ENCODE measurements around the gene PKD1. TPM values are rescaled to one million over a fixed set of nuclear protein-coding genes. Genes with fewer than 3 reads are reported as not detected.
A peak's percentile ranks its signal among the peaks of the same experiment; 100 is the strongest.

Gene PKD1
- total RNA-seq, 1 experiment from 2014 or later, result 137 TPM

DNA sequence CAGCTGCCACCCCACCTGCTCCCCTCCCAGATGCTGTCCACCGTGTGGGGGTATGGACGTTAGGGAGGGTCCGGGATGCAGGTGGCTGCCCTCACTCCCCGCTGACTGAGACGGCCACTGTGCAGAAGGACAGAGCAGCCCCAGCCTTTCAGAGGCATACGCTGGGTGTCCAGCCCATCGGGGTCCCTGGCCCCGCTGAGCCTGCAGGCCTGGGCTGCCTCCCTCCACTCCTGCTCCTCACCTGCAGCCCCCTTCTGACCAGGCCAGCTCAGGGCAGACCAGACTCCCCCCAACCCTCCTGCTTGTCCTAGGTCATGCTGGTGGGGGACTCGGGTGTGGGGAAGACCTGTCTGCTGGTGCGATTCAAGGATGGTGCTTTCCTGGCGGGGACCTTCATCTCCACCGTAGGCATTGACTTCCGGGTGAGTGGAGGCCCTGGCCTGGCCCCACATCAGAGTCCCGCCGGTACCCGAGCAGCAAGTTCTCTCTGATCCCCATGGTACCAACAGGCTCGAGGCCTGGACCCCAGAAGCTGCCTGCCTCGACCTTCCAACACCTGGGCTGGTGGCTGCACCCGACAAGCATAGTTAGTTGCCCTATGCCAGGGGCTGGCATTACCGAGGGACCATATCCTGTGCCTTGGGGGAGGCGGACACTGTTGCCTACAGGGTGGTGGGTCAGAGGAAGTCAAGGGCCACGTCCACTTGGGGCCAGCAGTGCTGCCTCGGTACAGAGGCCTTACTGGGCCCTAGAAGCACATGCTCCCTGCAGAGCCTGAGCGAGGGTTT is 14.1 kb upstream of the PKD1 start:
- POLR2A ChIA-PET, result no interaction called here
- intact Hi-C loops (cut with micrococcal nuclease), result loop anchor here (2.0 to 5.0 kb wide), 2 partner anchors 72 to 101 kb away; partner anchors contain the start of genes E4F1 and ECI1
- ATAC-seq, result peak; percentile 2; the same call in 1 of the 2 replicates

DNA sequence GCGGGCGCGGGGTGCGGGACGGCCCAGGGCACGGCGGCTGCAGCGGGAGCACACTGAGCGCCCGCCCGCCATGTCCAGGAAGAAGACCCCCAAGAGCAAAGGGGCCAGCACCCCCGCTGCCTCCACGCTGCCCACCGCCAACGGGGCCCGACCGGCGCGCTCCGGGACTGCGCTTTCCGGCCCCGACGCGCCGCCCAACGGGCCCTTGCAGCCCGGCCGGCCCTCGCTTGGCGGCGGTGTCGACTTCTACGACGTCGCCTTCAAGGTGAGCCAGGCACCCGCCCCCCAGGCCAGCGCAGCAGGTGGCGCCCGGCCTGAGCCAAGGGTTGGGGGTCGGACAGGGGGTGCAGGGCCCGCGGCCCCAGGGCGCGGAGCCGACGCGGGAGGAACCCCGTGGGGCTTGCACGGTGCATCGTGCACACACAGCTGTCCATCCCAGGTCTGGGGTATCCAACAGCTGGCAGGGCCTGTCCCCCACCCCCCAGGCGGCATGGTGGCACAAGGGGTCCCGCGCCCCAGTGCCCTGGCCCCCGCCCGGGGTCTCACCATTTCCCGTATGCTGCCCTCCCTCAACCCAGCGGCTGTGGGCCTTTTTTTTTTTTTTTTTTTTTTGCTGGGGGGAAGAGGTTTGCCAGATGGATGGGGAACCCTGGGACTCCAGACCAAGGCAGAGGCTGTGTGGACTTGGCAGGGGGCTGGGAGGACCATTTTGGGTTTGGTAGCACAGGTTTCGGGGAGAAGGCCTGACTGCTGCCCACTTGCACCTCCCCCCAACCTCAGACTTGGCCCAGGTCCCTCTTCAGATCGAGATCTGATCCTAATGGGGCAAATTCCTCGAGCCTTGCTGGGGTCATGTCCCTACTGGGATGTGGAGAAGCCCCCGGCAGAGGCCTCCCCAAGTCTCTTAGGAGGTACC is 13.3 kb upstream of the PKD1 start:
- CTCF ChIA-PET, result interaction anchor here (2.3 kb wide), 1 partner anchor 126 kb away, joined by 8 read pairs; no protein-coding TSS in a partner anchor
- Histone ChIP-seq H3K9me2 (ENCODE audit: insufficient read depth) (no peaks in the 10 kb centered on the region), H3K36me3 (ENCODE audit: control insufficient read depth in 1 of 2, insufficient read depth in 2 of 2, low read length in 2 of 2) (peaks cover 0 to 14% of the 10 kb centered on the region in 2 experiments; a peak in 2 of 4 replicates), H3K9me3 (ENCODE audit: control insufficient read depth in 1 of 2, insufficient read depth in 1 of 2, low read depth in 1 of 2, low read length in 2 of 2) (no peaks in the 10 kb centered on the region), H3K79me2 (ENCODE audit: insufficient read depth, low read length) (peaks cover 31% of the 10 kb centered on the region), H3K4me3 (replicated peaks in 1 of 2; ENCODE audit: low read depth in 1 of 2, low read length in 2 of 2) (peak overlapping the region; percentile 64 to 74), H3K4me1 (ENCODE audit: control insufficient read depth in 1 of 2, insufficient read depth in 2 of 2, low read length in 2 of 2) (peaks cover 46 to 65% of the 10 kb centered on the region in 2 experiments), H3K27ac (ENCODE audit: low read depth, low read length) (peak overlapping the region; percentile 84), H4K20me1 (ENCODE audit: insufficient read depth) (no peaks in the 10 kb centered on the region; the same call in 1 of the 2 replicates), H3K4me2 (ENCODE audit: low read length) (peak overlapping the region; percentile 99), H2AFZ (ENCODE audit: low read depth, low read length, poor library complexity, severe bottlenecking) (no peak overlapping the region), H3K27me3 (ENCODE audit: insufficient read depth, low read length) (no peaks in the 10 kb centered on the region), H3K9ac (ENCODE audit: low read length) (peak overlapping the region; percentile 91)
- no peak for DNase-seq (ENCODE audit: low read depth, low spot score)
- intact Hi-C loops (cut with micrococcal nuclease), result no loop called here
- RAD21 ChIA-PET (ENCODE audit: low non-redundant PET in 1 of 2, low total read pairs in 2 of 2, uncharacterized antibody in 2 of 2, unreplicated experiment in 2 of 2), result no interaction called here
- peak; percentile 5 for ATAC-seq
- TF ChIP-seq CBX3 (IDR thresholded peaks at IDR 0.05; ENCODE audit: low read depth) (no peak), POLR2AphosphoS5 (IDR thresholded peaks at IDR 0.05; ENCODE audit: low read depth, low read length) (peak; percentile 15; the same call in 1 of the 2 replicates), ZFX (IDR thresholded peaks at IDR 0.05) (peak; percentile 75; the same call in 1 of the 2 replicates)
- TF ChIP-seq, protein P1, sequence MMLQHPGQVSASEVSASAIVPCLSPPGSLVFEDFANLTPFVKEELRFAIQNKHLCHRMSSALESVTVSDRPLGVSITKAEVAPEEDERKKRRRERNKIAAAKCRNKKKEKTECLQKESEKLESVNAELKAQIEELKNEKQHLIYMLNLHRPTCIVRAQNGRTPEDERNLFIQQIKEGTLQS (IDR thresholded peaks at IDR 0.05), result no peak
- TSS peak; percentile 56 for BruUV-seq (replicated peaks)
- POLR2A ChIA-PET, result no interaction called here

More for the DNA sequence above, 14.1 kb upstream of the PKD1 start:
- Histone ChIP-seq H3K36me3 (ENCODE audit: control insufficient read depth in 1 of 2, insufficient read depth in 2 of 2, low read length in 2 of 2) (peaks cover 0 to 23% of the 10 kb centered on the region in 2 experiments; a peak in 2 of 4 replicates), H3K27ac (ENCODE audit: low read depth, low read length) (peak overlapping the region; percentile 84), H3K9me3 (ENCODE audit: control insufficient read depth in 1 of 2, insufficient read depth in 1 of 2, low read depth in 1 of 2, low read length in 2 of 2) (no peaks in the 10 kb centered on the region), H4K20me1 (ENCODE audit: insufficient read depth) (no peaks in the 10 kb centered on the region; the same call in 1 of the 2 replicates), H3K4me1 (ENCODE audit: control insufficient read depth in 1 of 2, insufficient read depth in 2 of 2, low read length in 2 of 2) (peaks cover 46 to 66% of the 10 kb centered on the region in 2 experiments), H3K4me3 (replicated peaks in 1 of 2; ENCODE audit: low read depth in 1 of 2, low read length in 2 of 2) (peak overlapping the region; percentile 64 to 74), H3K9ac (ENCODE audit: low read length) (peak overlapping the region; percentile 91), H3K9me2 (ENCODE audit: insufficient read depth) (no peaks in the 10 kb centered on the region), H2AFZ (ENCODE audit: low read depth, low read length, poor library complexity, severe bottlenecking) (no peak overlapping the region), H3K27me3 (ENCODE audit: insufficient read depth, low read length) (no peaks in the 10 kb centered on the region), H3K4me2 (ENCODE audit: low read length) (peak overlapping the region; percentile 99), H3K79me2 (ENCODE audit: insufficient read depth, low read length) (peaks cover 40% of the 10 kb centered on the region)
- DNase-seq (ENCODE audit: low read depth, low spot score), result no peak
- BruUV-seq (replicated peaks), result no TSS peak
- CTCF ChIA-PET, result interaction anchor here (3.6 kb wide), 1 partner anchor 10 kb away, joined by 24 read pairs; no protein-coding TSS in a partner anchor
- TF ChIP-seq POLR2A (IDR thresholded peaks at IDR 0.05; ENCODE audit: borderline replicate concordance, extremely low read depth, insufficient read depth, insufficient read length) (no peak), POLR2AphosphoS5 (IDR thresholded peaks at IDR 0.05; ENCODE audit: low read depth, low read length) (peak; percentile 48), ZFX (IDR thresholded peaks at IDR 0.05) (peak; percentile 47; the same call in 1 of the 2 replicates), TCF7L2 (IDR thresholded peaks at IDR 0.05; ENCODE audit: borderline replicate concordance, extremely low read depth, insufficient read depth, insufficient read length) (peak; percentile 50)
- RAD21 ChIA-PET (ENCODE audit: low non-redundant PET in 1 of 2, low total read pairs in 2 of 2, uncharacterized antibody in 2 of 2, unreplicated experiment in 2 of 2), result interaction anchor here in 1 of 2 experiments (1.0 kb wide), 1 partner anchor 132 kb away, joined by 4 read pairs; no protein-coding TSS in a partner anchor

Data from HCT116 (cell line).